HG03457 (cell line): ENCODE data around the gene ENPP7.

Experiments
- ATAC-seq: cut with Tn5 transposase; IDR thresholded peaks from one replicate; pipeline ENCODE4 v1.9.1; 2021; ENCODE audit warnings: moderate number of reproducible peaks; ENCODE audit not compliant: unreplicated experiment

Gene ENPP7, protein sequence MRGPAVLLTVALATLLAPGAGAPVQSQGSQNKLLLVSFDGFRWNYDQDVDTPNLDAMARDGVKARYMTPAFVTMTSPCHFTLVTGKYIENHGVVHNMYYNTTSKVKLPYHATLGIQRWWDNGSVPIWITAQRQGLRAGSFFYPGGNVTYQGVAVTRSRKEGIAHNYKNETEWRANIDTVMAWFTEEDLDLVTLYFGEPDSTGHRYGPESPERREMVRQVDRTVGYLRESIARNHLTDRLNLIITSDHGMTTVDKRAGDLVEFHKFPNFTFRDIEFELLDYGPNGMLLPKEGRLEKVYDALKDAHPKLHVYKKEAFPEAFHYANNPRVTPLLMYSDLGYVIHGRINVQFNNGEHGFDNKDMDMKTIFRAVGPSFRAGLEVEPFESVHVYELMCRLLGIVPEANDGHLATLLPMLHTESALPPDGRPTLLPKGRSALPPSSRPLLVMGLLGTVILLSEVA

DNA sequence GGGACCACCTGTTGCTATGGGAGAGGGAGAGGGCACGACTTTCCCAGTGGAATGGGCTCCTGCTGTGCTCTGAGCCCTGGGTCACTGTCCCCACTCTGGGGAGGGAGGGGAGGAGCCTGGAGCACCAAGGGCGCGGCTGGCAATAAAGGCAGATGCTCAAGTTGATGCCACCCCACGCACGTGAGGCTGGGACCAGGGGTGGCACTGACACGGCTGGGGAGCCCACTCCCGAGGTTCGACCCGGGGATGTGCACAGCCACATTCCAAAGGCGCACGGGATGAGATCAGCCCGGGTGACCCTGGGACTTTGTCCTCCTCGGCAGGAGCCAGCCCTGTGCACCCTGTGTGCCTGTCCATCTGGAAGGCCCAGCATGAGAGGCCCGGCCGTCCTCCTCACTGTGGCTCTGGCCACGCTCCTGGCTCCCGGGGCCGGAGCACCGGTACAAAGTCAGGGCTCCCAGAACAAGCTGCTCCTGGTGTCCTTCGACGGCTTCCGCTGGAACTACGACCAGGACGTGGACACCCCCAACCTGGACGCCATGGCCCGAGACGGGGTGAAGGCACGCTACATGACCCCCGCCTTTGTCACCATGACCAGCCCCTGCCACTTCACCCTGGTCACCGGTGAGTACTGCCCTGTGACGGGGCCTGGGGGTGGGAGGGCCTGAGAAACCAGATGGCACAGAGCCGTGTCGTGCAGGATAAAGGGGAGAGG, at the start of gene ENPP7:
Gene ENPP7 (plus strand): TSS at position 175 of the 715 bp plus-strand sequence. CDS start 197 bp downstream, at position 372.
- ATAC-seq: no peak

DNA sequence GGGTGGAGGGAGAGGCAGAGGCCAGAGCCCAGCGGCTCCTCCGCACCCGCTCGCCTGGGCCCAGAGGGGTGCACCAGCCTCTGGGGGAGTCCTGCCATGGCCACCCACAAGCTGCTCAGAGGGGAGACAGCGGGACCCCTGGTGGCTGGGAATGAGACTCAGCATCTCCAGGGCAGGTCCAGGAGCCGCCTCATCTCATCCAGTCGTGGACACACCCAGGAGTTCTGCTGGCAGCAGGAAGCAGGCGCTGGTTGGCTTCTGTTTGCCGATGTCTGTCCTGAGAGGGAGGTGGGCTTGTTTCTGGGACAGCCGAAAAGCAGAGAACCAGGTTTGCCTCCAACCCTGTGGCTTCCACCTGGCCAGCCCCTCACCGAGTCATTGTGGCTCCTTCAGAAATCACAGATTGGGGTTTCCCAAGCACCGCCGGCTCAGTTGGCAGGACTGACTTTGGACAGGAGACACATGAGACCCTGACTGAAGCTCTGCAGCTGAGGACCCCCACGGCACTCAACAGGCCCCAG, 49.6 kb upstream of the ENPP7 start:
- ATAC-seq: no peak

DNA sequence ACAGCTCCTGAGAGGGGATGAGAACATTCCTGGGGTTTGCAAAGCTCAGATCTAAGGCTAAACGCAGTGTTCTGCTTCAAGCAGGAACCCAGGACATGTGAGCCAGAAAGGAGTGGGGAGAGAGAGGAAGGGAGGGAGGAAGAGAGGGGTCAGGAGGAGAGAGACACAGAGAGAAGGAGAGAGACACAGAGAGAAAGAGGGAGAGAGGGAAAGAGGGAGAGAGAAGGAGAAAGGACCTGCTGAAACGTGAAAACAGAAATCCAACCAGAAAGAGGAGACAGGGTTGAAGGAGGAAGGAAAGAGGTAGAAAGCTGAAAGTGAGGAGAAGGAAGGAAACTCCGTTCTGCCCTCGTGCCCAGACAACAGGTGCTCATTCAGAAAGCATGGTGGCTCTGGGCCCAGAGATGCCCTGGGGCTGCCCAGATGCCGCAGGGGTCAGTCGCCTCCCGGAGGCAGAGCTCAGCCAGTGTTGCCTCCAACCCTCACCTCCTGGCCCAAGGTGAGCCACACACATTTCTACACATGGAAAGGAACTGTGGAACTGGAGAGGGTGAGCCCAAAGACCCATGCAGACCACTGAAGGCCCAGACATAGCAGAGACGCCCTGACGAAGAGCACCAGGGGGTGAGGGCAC, 49.0 kb upstream of the ENPP7 start:
- no peak for ATAC-seq

DNA sequence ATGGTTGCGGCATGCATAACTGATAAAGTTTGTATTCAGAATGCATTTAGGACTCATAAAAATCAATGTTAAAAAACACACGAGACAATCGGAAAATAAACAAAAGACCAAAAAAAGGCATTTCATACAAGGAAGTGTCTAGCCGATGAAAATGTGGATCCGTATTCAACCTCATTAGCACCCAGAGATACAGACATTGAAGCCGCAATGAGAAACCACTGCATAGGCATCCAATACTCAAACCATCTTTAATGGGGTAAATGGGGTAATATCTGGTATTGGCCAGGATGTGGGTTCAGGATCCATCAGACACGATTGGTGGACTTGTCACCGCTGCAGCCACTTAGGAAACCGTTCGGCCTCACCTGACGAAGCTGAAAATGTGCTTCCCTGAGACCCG, 47.4 kb upstream of the ENPP7 start:
- no peak for ATAC-seq

DNA sequence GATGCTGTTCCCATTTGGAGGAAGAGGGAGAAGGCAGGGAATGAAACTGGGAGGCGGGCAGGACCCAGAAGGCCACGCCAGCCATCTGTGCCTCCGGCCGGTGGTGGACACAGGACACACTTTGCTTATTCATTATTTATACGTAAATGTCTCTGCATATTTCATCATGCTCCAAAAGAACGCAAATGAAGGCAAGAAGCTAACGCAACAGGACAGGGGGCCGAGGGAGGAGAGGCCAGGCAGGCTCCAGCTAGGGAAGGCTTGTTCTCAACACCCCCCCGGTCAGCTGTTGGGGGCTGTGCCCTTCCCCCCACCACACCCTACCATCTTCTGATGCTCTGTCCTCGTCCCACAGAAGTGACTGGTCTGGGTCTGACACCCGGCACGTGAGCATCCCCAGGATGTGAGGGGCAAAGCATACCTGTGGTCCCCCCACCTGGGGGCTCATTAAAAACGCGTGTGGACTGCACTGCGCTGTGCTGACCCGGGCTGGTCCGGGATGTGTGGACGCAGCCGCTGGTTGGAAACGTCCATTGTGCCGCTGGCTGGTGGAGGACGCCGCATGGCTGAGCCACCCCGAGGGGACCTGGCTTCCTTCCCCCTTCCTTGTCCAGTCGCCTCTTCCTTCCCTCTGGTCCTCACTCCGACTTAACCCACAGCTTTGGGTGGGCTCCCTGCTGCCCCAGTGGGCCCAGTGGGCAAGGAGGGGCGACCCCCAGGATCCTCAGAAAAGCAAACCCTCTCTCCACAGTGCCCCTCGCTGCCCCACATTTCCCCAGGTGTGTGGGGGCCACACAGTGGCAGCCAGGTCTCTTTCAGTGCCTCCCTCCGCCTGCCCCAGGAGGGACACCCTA, 46.4 kb upstream of the ENPP7 start:
- ATAC-seq: no peak

DNA sequence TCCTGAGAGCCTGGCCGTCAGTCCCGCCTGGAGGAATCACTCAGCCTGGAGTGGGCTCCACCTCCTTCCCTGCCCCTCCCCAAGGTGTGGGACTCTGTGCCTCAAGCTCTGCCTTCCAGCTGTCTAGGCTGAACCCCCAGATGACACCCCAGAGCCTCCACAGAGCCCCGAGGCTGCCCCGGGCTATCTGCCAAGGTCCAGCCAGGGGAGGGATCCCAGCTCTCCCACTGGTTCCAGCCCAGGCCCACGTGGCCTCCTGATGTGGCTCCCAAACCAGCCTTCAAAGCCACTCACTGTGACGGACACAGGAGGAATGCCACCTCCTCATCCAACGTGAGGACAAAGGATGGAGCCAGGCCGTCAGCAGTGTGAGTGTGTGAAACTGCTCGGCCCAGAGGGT, 45.6 kb upstream of the ENPP7 start:
- no peak for ATAC-seq

DNA sequence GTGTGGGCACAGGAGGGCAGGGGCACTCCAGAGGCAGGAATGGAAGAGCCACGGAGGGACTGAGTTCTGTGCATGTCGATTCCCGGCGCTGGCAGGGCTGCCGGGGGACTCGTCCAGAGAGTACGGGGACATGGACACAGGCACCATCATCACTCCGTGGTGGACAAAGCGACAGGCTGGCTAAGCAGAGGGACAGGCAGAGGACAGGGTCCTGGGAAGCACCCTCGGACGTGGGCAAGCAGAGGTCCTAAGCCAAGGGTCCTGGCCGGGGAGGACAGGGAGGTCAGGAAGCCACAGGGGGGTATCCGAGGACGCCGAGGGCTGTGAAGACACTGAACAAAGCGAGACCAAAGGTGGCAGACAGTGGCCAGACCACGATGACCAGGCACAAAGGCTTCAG, 44.3 kb upstream of the ENPP7 start:
- no peak for ATAC-seq

DNA sequence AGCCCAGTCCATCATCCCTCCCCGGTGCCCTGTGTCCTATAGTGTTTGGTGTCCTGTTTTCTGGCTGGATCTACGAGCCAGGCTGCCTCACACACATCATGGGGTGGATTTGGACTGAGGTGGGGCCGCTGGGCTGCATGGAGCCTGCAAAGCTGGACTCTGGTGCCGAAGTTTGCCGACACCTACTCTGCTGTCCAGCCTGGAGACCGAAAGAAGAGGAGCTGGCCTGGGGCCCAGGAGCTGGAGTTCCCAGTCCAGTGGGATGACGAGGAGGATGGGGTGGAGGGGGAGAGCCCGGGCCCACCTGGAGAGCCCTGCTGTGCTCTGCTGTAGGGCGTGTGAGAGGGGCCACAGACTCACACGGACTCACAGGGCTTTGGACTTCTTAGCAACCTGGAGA, 40.3 kb upstream of the ENPP7 start:
- ATAC-seq: no peak

DNA sequence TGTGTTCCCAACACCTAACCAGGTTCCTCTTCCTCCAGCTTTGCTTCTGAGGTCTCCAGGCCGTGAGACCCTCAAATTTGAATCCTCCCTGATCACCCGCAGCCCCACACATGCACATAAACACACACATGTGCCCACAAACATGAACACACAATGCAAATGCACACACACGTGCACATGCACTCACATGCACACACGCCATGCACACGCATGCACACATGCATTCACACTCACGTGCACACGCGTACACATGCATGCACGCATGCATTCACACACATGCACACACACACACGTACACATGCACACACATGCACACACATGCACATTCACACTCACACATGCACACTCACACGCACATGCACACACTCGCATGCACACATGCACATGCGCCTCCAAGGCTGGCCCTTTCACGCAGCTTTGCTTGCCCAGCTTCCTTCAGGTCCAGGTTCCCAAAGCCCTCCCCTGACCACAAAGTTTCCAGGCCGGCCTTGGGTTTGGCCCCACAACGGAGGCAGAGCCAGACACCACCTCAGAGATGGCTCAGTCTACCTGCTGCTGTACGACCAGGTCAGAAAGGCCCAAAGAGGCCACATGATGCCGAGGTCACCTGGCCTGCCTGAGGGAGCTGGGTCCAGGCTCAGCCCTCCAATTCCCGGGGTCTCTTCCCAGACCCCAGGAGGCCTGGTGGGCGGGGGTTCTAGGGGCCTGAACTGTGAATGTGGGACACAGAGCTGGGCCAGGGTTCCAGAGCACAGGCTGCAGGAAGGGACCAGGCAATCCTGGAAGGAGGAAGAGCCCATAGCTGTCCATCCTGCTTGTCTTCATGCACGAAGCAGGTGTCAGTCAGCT, 39.5 kb upstream of the ENPP7 start:
- ATAC-seq: no peak

DNA sequence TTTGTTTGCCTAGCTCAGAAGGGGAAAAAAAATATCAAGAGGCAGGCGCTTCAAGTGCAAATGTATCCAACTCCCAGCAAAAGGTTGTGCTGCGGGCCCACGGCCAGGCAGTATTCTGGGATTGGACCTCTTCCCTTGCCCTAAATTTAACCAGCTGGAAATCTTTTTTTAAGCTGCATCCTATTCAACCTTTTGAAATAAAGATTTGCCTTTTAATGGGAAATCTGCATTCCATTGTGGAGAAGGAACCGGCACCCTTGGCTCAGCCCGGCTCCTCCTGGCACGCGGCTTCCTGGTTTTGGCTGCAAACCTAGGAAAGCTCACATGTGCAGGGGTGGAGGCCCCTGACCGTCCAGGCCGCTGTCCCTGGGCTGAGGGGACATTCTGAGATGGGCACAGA, 38.8 kb upstream of the ENPP7 start:
- no peak for ATAC-seq

DNA sequence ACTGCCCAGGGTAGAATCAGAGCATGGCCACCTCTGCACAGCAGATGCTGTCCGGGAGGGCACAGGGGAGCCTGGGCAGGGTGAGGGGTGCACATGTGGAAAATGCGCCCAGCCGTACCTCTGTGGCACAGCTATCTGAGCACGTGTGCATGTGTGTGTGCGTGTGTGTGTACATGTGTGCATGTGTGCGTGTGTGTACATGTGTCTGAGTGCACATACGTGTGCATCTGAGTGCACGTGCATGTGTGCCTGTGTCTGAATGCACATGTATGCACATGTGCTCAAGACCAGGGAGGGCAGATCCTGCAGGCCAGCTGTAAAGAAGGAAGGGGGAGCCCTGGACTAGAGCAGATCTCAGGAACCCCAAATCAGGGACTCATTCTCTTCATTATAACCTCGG, 37.3 kb upstream of the ENPP7 start:
- no peak for ATAC-seq

DNA sequence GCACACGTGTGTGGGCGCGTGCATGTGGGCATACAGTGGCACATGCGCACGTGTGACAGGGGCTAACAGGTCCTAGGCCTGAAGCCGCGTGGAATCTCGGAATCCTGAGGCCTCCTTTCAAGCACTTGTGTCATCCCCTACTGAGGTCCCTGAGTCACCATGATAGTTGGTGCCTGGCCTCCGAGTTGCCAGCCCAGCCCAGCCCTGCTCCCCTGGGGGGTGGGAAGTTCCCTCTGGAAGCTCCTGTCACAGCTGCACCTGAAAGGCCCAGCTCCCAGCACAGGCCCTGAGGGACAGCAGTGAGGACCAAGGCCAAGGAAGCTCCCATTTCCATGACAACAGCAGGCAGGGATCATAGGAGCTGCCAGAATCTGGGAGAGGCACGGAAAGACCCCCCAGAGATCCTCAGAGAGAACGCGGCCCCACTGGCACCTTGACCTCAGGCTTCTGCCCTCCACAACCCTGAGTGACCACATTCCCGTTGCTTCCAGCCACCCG, 35.4 kb upstream of the ENPP7 start:
- ATAC-seq: no peak

DNA sequence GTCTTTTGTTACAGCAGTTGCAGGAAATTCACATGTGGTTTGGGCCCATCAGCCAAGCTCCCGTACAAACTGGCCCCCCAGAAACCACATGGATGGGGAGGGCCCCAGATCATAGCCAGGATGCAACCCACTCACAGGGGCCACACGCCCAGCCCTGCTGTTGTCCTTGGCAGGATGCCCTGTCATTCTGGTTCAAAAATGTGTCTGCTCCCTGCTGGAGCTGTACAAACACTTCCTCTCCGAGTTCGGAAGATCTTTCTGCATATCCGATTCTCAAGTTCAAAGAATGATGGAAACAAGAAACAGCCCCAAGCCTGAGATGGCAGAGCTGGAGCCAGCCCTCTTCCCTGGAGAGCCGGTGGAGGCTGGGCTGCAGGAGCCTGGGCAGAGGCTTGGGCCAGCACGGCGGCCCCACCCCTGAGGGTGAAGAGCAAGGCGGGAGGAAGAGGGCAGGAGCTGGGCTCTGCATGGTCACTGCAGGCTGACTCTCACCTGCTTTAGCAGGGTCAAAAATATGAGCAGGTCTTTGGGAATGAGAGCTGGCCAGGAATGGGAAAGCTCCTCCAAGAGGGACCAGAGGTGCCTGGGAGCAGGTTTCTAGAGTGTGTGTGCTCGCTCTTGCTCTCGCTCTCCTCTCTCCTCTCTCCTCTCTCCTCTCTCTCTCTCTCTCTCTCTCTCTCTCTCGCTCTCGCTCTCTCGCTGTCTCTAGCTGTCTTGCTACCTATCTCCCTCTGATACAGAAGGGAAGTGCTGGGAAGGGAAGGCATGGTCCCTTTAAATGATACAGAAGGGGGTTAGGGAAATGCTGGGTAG, 34.7 kb upstream of the ENPP7 start:
- no peak for ATAC-seq

DNA sequence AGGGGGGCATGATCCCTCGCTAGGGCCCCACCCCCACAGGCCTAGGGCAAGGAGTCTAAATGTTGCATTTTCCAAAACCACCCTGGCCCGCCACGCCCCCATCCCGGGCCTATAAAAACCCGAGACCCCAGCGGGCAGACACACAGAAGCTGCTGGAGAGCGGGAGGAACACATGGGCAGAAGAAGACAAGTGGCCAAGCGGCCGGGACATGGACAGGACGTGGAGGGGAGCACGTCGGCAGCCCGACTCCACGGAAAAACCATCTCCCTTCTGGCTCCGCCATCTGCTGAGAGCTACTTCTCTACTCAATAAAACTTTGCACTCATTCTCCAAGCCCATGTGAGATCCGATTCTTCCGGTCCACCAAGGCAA, 34.1 kb upstream of the ENPP7 start:
- ATAC-seq: no peak

DNA sequence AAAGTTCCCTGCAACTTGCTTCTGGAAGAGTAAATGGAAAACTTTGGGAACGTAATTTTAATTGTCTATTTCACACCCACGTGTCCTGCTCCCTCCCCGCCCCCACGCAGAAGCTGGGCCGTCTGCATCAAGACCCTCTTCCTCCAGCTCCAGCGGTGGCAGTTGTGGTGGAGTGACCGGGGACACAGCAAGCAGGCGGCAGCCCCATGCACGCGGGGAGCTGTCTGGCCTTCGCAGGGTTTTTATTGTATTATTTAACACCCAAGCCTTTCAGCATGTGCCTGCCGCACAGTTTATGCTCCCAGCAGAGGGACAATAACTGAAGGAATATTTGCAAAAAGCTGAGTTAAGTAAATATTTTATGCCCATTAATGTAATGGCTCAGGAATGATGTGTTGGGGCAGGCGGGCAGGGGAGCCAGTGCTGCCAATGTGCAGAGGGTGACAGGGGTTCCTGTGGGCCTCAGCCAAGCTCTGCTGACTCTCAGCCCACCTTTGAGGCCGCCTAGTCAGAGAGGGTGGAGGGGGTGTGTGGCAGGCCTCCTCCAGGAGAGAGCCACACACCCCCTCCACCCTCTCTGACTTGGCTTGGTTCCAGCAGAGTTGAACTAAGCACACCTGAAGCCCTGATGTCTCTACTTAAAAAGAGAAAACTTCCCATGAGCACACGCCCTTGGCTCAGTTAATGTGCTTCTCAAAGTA, 32.4 kb upstream of the ENPP7 start:
- no peak for ATAC-seq

DNA sequence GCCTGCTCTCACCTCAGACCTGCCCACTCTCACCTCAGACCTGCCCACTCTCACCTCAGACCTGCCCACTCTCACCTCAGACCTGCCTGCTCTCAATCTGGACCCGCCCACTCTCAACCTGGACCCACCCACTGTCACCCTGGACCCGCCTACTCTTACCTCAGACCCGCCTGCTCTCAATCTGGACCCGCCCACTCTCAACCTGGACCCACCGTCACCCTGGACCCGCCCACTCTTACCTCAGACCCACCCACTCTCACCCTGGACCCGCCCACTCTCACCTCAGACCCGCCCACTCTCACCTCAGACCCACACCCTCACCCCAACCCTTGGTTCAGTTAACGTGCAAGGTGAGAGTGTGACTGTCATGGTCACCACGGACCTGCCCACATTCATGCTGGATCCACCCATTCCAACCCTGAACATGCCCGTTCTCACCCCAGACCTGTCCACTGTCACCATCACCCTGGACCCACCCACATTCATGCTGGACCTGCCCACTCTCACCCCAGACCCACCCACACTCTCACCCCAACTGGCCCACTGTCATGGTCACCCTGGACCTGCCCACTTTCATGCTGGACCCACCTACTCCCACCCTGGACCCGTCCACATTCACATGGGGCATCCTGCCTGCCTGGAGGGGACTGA, 31.2 kb upstream of the ENPP7 start:
- ATAC-seq: no peak

DNA sequence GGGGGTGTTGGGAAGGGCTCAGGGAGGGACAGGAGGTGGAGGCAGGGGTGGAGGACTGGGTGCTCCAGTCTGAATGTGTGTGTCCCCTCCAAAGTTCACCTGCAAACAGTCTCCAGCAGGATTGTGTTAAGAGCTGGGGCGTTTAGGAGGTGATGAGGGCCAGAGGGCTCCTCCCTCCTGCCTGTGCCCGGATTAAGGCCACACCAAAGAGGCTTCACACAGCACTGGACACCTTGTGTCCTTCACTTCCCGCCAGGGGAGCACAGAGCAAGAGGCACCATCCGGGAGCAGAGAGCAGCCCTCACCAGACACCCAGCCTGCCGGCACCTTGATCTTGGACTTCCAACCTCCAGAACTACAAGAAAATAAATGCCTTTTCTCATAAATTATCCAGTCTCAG, 30.2 kb upstream of the ENPP7 start:
- ATAC-seq: no peak

DNA sequence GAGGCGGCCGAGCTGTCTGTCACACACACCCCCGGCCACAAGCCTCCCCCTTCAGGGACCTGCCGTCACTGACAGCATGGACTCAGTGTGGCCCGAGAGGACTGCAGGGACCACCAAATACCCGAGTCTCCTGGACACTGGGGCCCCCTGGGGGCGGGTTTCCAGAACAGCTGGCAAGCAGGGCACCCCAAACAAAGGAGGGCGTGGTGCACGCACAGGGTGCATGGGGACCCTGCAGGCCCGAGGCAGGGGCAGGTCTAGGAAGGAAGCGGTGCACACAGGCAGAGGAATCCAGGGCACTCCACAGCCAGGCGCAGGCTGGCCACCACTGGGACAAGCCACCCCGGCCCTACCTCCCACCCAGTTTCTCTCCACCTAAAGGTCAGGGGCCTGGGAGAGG, 28.7 kb upstream of the ENPP7 start:
- no peak for ATAC-seq
